Epithelial cell of esophagus (primary cell): ENCODE results near the gene SERPINF2.
"Not testable (repeated sequence)": the region's sequence is repeated elsewhere in the genome, so short reads cannot be mapped to it uniquely, and the experiment has no call there.

Source experiments
- DNase-seq: peaks from one replicate; pipeline ENCODE4 v3.0.0; 2010; ENCODE audit warnings: low read depth
- H3K4me3 ChIP-seq: 2 replicates; pipeline ENCODE4 v1.5.1; 2011; ENCODE audit warnings: mild to moderate bottlenecking, low read length, control low read depth
- TF ChIP-seq, protein P1 (sequence below): IDR thresholded peaks from 2 replicates; pipeline ENCODE4 v1.5.1; 2011; ENCODE audit warnings: low read depth, mild to moderate bottlenecking, low read length, control low read depth, inconsistent platforms; ENCODE audit not compliant: insufficient read depth; ENCODE audit errors: missing control alignments

SERPINF2 gene

DNA sequence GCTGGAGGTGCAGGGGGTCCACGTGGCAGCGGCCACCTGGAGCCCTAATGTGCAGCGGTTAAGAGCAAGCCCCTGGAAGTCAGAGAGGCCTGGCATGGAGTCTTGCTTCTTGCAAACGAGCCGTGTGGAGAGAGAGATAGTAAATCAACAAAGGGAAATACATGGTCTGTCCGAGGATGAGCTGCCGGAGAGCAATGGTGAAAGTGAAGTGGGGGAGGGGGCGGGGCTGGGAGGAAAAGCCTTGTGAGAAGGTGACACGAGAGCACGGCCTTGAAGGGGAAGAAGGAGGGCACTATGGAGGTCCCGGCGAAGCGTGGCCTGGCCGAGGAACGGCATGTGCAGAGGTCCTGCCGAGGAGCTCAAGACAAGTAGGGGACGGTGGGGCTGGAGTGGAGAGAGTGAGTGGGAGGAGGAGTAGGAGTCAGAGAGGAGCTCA lies 13.2 kb downstream of the SERPINF2 start:
- no peak overlapping the region for H3K4me3 ChIP-seq
- DNase-seq: no peak
- TF ChIP-seq, protein P1, sequence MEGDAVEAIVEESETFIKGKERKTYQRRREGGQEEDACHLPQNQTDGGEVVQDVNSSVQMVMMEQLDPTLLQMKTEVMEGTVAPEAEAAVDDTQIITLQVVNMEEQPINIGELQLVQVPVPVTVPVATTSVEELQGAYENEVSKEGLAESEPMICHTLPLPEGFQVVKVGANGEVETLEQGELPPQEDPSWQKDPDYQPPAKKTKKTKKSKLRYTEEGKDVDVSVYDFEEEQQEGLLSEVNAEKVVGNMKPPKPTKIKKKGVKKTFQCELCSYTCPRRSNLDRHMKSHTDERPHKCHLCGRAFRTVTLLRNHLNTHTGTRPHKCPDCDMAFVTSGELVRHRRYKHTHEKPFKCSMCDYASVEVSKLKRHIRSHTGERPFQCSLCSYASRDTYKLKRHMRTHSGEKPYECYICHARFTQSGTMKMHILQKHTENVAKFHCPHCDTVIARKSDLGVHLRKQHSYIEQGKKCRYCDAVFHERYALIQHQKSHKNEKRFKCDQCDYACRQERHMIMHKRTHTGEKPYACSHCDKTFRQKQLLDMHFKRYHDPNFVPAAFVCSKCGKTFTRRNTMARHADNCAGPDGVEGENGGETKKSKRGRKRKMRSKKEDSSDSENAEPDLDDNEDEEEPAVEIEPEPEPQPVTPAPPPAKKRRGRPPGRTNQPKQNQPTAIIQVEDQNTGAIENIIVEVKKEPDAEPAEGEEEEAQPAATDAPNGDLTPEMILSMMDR: no peak

DNA sequence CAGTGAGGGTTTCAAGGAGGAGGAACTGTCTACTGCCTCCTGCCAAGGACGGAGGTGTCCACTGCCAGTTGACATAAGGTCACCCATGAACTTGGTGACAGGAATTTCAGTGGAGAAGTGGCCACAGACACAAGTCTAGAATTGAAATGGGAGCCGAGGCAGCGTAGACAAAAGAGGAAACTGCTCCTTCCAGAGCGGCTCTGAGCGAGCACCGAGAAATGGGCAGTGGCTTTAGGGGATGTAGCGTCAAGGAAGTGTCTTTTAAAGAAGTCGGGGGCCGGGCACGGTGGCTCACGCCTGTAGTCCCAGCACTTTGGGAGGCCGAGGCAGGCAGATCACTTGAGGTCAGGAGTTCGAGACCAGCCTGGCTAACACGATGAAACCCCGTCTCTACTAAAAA lies 16.1 kb downstream of the SERPINF2 start:
- DNase-seq: no peak
- H3K4me3 ChIP-seq: no peak overlapping the region
- TF ChIP-seq, protein P1: no peak

DNA sequence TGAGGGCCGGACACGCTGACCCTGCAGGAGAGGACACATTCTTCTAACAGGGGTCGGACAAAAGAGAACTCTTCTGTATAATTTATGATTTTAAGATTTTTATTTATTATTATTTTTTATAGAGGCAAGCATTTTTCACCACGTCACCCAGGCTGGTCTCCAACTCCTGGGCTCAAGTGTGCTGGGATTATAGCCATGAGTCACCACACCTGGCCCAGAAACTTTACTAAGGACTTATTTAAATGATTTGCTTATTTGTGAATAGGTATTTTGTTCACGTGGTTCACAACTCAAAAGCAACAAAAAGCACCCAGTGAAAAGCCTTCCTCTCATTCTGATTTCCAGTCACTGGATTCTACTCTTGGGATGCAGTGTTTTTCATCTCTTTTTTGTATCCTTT lies 16.9 kb downstream of the SERPINF2 start:
- H3K4me3 ChIP-seq: no peak overlapping the region
- TF ChIP-seq, protein P1: no peak
- DNase-seq: peak; percentile 82

DNA sequence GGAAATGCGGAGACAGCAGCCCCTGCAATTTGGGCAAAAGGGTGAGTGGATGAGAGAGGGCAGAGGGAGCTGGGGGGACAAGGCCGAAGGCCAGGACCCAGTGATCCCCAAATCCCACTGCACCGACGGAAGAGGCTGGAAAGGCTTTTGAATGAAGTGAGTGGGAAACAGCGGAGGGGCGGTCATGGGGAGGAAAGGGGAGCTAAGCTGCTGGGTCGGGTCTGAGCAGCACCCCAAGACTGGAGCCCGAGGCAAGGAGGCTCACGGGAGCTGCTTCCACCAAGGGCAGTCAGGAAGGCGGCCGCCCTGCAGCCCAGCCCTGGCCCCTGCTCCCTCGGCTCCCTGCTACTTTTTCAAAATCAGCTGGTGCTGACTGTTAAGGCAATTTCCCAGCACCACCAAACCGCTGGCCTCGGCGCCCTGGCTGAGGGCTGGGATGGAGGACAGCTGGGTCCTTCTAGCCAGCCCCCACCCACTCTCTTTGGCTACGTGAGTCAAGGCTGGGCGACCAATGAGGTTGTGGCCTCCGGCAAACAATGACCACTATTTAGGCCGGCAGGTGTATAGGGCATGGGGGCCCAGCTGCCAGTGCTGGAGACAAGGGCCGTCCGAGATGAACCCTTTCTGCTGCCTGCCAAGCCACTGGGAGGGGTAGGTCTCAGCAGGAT lies 19.7 kb downstream of the SERPINF2 start:
- peak overlapping the region; percentile 45 for H3K4me3 ChIP-seq
- TF ChIP-seq, protein P1: no peak
- no peak for DNase-seq

DNA sequence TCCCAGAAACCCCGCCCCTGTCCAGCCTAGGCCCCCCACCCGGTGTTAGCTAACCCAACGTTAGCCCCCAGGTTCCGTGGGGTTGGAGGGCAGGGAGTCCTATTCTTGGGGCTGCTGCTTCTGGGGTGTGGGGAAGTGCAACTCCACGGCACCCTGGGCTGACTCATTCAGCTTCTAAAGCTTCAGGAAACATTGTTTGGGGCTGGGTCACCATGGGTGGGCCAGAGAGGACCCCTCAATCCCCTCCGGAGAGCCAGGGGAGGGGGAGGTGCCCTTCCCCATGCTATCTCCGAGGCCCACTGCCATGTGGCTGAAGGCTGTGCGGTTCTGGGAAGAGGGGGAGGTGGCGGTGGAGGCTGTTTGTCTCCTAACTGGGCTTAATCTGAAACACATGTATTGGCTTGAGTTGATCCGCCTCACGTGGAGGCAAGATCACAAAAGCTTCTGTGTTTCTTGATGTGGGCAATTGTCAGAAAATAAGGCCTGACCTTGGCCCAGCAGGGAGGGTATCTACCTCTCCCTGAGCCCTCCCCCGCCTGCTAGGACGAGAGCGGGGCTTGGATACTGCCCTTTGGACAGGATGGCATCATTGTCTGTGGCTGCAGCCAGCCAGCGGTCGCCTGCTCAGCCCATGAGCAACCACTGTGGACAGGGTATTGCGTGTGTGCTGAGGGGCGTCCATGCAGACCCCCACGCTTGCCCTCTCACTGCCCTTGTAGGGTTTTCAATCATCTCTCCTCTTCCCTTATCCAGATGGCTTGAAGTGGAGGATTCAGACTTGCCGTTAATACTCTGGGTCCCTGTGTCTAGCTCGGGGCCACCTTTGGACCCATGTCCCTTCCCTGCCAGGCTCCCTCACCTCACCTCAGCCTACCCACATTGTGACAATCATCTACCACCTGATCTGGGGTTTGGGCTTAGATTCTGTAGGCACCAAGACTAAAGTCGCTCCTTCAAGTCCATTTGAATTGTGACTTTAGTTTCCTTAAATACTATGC lies 20.5 kb downstream of the SERPINF2 start:
- TF ChIP-seq, protein P1: no peak
- peak; percentile 36 for DNase-seq
- peak overlapping the region; percentile 45 for H3K4me3 ChIP-seq

DNA sequence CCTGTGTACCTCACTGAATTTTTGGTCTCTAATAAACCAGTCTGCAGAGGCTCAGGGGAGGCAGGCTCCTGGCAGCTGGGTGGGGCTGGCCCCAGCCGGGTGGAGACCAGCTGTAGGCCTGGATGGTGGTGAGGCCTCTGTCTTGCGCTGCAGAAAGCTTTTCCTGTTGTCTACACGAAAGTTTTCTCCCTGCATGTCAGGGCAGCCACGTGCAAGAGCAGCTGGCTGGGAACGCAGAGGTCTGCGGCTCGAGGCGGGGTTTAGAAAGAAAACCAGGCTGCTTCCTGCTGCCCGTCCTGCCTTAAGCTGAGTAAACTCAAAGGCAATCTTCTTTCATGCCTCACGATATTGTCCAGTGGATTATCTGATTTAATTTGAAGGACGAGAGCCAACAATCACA lies 21.6 kb downstream of the SERPINF2 start:
- TF ChIP-seq, protein P1: no peak
- no peak overlapping the region for H3K4me3 ChIP-seq
- peak; percentile 90 for DNase-seq

DNA sequence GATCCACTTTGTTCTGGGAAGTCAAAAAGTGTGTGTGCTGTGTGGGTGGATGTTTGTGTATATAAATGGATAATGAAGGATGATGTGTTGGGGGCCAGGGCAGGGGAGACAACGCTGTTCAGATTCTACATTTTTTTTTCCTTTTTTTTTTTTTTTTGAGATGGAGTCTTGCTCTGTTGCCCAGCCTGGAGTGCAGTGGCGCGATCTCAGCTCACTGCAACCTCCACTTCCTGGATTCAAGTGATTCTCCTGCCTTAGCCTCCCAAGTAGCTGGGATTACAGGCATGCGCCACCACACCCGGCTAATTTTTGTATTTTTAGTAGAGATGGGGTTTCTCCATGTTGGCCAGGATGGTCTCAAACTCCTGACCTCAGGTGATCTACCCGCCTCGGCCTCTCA lies 22.0 kb downstream of the SERPINF2 start:
- not testable (repeated sequence) for DNase-seq, H3K4me3 ChIP-seq
